HS-27A (cell line): ENCODE results near the gene HARBI1.

Experiments used
- DNase-seq: peaks from one replicate; pipeline ENCODE4 v3.0.0-alpha.2; 2012; ENCODE audit warnings: low read depth, missing footprints

The HARBI1 gene, protein sequence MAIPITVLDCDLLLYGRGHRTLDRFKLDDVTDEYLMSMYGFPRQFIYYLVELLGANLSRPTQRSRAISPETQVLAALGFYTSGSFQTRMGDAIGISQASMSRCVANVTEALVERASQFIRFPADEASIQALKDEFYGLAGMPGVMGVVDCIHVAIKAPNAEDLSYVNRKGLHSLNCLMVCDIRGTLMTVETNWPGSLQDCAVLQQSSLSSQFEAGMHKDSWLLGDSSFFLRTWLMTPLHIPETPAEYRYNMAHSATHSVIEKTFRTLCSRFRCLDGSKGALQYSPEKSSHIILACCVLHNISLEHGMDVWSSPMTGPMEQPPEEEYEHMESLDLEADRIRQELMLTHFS

DNA sequence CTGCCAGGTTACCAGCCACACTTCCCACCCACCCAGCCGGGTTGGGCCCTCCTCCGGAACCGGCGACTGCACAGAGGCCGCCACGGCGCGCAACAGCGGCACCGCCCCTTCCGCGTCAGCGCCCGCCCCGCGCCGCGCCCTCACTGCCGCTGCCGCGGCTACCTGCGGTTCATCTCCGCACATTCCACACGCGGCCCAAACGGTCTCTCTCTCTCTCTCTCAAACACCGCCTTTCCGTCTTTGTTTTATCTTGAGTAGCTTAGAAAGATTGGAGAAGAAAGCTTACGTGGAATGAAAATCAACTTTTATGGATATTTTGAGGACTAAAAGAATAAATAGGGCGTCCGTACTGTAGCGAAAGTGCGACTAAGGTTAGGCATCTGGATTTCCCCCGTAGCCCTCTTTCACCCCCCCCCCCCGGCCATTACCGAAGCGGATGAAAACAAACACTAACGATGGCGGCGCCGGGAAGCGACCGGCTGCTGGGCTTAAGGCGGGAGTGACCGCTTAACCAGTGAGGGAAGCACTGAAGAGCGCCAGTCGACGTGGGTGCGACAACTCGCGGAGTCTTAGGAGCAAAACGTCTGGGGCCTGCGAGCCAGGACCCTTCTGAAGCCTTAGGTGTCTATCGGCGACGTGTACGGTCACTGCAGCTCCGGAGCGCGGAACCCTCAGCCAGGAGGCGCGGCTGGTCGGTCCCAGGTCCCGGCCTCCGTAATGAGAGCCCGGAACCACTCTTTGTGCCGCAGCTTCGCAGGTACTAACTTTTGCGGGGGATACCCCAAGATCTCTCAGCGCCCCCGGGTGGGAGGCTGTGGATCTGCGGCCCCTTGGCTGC, at the start of gene HARBI1, which contains the start of gene ATG13:
HARBI1 (minus strand) TSS at position 94 of the 838 bp plus-strand sequence. CDS start 990 bp downstream, outside the sequence.
ATG13 (plus strand) TSS at position 420 of the 838 bp plus-strand sequence. CDS start 26,739 bp downstream, outside the sequence.
- DNase-seq, result peak; percentile 87

DNA sequence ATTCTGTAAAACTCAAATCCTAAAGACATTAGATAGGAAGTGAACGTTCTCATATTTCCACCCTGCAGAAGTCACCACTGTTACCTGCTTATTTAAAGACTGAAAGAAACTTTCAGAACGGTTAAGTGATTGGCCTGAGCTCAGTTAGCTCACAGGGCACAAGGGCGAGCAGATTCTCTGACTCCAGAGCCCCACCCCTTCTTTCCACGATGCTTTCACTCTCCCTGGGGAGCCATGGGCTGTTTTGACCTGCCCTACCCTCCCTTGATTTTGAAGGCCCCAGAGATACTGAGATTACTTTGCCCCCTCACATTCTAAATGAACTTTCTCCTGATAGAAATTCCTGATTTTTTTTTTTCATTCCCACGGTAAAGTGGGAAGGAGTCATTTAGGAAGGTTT, 49.5 kb upstream of the HARBI1 start:
- DNase-seq, result no peak

GRCh38 chr11:46665356-46665755, 48.3 kb upstream of the HARBI1 start:
- DNase-seq, result no peak

DNA sequence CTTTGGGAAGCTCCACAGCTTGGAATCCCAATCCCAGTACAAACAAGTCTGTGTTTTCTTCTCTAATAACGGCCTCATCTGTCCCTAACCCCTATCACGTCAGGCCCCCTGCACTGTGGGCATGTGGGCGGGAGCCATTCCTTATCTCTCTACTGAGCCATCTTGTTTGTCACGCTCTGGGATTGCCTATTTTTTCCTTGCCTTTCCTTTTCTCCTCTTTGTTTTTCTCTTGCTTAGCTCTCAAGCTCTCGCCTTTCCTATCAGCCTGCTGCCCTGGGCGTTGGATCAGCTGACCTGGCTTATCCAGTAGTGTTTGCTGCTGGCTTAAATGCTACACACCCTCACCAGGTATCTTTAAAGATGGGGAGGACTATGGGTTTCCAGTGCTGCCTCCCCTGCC, 47.6 kb upstream of the HARBI1 start:
- DNase-seq, result no peak

- DNase-seq, result no peak
Measured at GRCh38 chr11:46663277-46663940, 46.4 kb upstream of the HARBI1 start.

DNA sequence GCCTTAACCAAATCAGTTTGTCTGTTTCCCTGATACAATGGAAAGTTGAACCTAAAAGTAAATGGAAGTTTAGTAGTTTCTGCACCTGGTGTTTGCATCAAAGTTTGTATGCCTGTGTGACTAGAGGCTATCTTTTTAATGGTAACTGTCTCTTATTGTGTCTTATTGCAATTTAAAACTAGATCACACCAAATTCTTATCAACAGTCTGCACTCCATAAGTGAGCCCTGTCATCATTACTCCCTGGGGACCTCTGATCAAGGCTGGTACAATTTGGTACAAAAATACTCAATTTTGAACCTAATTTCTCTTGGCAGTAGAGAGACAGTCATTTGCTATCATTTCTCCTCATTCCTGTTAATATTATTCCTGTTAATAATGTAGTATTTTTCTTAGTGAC, 45.3 kb upstream of the HARBI1 start:
- DNase-seq, result no peak

DNA sequence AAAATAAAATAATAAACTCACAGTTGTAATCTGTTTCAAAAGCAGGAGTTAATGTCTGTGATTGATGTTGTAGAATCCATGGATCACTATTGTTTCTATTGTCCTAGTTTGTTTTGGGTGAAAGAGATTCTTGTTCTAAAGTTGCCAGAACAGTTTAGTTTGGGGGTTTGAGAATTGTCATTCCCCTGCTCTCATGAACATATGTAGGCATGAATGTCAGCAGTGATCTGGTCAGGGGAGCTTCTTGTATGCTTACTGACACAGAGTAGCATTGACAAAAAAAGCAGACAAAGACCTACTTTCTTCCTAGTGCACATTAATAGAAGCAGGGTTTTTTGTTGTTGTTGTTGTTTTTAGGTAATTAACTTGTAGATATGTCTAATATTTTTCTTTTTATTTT, 44.8 kb upstream of the HARBI1 start:
- DNase-seq, result no peak

DNA sequence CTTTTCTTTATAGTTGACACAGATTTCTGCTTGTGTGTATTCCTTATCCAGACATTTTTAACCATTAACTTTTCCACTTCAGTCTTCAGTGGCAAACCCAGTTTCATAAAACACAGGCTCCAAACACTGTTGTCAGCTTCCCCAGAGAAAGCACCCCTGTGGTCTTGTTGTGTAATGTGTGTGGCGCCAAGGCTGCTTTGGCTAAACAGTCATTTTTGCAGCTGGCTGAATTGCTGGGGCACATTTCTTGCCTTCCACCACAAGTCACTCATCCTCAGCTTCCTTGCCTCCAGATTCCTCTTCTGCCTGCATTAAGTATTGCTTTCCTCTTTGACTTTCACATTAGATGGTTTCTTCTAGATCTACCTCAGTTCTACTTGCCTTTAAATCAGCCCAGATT, 42.9 kb upstream of the HARBI1 start:
- no peak for DNase-seq

DNA sequence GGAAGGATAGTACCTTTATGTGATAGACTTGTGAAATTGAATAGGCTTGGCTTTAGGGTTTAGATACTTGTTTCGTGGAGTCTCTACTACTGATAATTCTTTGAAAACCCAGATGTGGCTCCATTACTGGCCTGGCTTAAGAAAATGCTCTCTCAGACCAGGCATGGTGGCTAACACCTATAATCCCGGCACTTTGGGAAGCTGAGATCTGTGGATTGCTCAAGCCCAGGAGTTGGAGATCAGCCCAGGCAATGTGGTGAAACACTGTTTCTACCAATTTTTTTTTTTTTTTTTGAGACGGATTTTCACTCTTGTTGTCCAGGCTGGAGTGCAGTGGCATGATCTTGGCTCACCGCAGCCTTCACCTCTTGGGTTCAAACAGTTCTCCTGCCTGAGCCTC, 41.2 kb upstream of the HARBI1 start:
- no peak for DNase-seq

GRCh38 chr11:46657186-46657585, 40.2 kb upstream of the HARBI1 start:
- no peak for DNase-seq

DNA sequence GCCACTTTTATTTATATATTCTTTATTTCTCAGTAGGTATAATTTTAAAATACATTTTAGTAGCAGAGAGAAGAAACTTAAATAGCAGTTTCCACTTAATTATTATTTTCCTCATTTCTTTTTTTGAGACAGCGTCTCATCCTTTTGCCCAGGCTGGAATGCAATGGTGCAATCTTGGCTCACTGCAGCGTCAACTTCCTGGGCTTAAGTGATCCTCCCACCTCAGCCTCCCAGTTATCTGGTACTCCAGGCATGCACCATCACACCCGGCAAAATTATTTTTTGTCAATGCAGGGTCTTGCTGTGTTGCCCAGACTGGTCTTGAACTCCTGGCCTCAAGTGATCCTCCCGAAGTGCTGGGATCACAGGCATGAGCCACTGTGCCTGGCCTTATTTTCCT, 38.6 kb upstream of the HARBI1 start:
- no peak for DNase-seq

DNA sequence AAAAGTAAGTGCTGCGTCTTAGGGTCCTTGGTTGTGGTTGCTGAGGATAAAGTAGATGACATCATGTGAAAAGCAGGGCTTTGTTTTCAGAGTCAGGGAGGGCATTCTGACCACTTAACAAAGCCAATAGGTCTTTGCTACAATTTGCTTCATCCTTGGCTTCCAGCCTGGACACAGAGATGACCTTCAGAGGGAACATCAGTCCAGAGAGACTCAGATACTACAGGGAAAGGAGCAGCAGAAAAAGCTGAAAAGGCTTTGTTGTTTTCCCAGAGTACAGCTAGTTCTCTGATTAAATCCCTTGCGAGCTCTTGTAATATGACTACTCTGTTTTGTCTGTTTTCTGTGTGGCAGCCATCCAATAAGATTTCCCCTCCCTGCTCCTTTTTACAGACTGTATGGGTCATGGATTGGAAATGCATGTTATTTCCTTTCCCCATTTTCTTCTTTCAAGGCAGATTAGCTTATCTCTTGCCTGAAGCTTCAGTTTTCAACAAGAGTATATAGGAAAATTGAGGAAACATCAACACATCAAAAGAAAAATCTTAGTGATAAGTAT, 32.2 kb upstream of the HARBI1 start:
- peak; percentile 95 for DNase-seq

DNA sequence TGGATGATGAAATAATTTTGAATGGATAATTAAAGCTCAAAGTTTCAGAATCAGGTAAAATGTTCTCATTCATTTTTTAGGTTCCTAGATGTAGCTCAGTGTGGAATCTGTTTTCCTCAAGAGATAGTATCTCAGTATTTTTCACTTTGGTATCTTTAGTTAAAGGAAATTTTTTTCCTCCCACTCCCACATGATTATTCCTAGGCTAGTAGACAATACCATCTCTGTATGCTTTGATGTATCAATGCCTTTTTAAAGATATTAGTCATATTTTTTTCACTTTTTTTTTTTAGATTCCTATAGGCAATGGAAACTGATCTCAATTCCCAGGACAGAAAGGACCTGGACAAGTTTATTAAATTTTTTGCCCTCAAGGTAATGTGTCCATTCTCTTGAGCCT, 27.0 kb upstream of the HARBI1 start:
- DNase-seq, result no peak

DNA sequence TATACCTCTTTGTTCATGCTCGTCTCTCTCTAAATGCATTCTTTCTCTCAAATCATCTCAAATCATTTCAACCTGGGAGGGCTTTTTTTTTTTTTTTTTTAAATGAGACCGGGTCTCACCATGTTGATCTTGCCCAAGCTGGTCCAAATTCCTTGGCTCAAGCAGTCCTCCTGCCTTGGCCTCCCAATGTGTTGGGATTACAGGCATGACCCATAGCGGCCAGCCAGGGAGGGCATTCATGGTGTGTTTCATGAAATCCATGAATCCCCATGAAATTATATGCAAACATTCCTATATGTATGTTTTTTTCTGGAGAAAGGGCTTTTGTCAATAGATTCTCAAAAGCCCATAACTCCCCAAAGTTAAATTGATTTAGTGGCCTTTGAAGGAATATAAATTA, 26.5 kb upstream of the HARBI1 start:
- no peak for DNase-seq

GRCh38 chr11:46642627-46643335, 25.8 kb upstream of the HARBI1 start:
- DNase-seq, result no peak

- no peak for DNase-seq
Measured at GRCh38 chr11:46641639-46642038, 24.6 kb upstream of the HARBI1 start.

DNA sequence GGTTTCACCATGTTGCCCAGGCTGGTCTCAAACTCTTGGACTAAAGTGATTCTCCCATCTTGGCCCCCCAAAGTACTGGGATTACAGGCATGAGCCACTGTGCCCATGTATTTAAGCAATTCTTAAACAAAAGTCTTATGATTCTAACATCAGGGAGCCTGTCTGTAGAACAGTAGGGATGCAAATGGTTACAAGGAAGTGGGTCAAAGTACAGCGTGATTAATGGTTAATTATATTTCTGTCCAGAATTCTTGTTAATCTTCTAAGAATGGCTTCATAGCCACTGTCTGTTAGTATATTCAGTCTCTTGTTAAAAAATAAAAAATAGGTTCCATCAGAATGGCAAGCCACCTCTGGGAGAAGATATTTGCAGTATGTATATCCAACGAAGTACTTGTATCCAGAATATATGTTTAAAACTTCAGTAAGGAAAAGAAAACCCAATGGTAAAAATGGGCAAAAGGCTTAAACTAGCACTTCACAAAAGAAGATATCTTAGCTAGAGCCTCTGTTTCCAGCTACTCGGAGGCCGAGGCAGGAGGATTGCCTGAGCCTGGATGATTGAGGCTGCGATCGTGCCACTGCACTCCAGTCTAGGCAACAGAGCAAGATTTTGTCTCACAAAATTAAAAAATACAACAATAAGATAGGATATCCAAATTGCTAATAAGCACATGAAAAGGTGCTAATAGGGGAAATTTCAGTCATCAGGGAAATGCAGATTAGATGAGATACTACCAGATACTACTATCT, 23.2 kb upstream of the HARBI1 start:
- DNase-seq, result no peak

DNA sequence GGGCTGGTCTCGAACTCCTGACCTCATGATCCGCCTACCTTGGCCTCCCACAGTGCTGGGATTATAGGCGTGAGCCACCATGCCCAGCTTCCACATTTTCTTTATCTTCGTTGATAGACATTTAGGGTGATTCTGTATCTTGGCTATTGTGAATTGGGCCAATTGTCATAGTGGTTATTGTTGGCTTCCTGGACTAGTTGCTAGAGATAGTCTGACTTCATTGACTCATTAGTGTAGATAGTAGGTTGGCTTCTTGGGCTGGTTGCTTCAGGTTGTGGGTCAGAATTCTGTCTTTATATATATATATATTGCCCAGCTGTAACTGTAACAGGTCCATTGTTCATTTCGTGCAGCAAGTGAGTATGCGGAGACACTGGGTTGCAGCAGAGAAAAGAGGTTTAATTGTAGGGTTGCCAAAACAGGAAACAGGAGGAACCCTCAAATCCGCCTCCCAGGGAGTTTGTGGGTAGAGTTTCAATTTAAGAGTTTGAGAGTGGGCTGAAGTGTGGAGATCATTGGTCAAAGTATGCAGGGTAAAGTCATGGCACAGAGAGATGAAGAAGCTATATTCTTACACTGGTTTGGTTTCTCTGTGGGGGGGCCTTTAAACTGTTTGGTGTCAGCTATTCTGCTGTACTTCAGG, 22.3 kb upstream of the HARBI1 start:
- no peak for DNase-seq

DNA sequence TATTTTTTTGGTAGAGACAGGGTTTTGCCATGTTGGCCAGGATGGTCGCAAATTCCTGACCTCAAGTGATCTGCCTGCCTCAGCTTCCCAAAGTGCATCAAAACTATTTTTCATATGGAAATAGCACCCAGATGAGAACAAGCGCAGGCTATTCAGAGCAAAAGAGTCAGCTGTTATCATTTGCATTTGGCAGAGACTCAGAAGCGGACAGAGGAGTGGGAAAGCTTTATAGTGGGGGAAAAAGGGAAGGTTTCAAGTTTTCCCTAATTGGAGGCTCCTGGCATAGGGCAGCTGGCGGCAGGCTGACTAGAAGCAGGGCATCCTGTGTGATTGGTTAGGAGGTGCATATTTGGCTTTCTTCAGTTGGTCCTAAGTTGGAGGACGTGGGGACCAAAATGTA, 20.5 kb upstream of the HARBI1 start:
- DNase-seq, result no peak

GRCh38 chr11:46635557-46636139, 18.6 kb upstream of the HARBI1 start:
- DNase-seq, result no peak
